Measurements from ENCODE around the gene SLC25A1.
"Not testable (repeated sequence)": the region's sequence is repeated elsewhere in the genome, so short reads cannot be mapped to it uniquely, and the experiment has no call there.

The SLC25A1 gene

DNA sequence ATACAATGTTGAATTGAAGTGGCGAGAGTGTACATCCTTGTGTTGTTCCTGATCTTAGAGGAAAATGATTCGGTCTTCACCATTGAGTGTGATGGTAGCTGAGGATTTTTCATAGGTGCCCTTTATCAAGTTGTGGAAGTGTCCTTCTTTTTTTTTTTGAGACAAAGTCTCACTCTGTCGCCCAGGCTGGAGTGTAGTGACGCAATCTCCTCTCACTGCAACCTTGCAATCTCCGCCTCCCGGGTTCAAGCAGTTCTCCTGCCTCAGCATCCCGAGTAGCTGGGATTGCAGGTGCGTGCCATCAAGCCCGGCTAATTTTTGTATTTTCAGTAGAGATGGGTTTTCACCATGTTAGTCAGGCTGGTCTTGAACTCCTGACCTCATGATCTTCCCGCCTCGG is 19.9 kb downstream of the SLC25A1 start:
- DNase-seq = not testable (repeated sequence)

DNA sequence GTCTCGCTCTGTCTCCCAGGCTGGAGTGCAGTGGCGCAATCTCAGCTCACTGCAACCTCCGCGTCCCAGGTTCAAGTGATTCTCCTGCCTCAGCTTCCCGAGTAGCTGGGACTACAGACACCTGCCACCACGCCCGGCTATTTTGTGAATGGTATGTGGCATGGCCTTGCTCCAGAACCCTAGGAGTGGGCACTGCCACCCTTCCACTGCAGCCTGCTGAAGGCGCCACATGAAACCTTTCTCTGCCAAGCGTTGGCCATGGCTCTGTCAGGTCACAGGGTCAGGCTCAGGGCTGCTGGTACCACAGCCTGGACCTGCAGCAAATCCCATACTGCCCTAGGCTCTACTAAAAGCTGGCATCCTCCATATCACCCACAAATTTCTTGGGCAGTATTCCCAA is 22.4 kb downstream of the SLC25A1 start:
- DNase-seq = not testable (repeated sequence)

DNA sequence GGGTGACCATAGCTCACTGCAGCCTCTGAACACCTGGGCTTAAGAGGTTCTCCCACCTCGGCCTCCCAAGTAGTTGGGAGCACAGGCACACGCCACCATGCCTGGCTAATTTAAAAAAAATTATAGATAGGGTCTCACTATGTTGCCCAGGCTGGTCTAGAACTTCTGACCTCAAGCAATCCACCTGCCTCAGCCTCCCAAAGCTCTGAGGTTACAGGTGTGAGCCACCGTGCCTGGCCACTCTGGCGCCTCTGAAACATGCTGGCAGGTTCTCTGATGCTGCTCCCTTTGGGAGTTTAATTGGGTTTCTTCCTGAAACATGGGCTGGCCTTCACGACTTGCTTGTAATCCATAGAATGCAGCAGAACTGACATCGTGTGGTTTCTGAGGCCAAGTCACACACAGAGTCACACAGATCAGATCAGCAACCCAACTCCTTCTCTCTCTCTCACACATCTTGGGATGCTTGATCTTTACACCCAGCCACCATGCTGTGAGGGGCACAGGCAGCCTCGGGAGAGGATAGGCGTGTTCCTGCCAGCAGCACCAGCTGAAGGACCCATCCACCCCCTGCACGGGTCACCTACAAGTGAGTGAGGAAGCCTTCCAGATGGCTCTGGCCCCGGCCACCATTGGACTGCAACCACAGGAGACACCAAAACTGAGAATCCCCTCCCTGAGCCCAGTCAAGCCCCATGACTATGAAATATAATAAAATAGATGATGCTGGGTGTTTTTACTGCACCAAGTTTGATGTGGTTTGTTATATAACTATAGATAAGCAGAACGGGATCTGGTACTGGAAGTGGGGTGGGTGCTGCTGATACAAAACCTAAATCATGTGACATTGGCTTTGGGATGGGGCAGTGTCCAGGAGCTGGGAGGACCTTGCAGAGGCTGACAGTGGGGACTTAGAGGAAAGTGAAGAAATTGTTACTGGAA is 25.3 kb downstream of the SLC25A1 start:
- DNase-seq = no peak

DNA sequence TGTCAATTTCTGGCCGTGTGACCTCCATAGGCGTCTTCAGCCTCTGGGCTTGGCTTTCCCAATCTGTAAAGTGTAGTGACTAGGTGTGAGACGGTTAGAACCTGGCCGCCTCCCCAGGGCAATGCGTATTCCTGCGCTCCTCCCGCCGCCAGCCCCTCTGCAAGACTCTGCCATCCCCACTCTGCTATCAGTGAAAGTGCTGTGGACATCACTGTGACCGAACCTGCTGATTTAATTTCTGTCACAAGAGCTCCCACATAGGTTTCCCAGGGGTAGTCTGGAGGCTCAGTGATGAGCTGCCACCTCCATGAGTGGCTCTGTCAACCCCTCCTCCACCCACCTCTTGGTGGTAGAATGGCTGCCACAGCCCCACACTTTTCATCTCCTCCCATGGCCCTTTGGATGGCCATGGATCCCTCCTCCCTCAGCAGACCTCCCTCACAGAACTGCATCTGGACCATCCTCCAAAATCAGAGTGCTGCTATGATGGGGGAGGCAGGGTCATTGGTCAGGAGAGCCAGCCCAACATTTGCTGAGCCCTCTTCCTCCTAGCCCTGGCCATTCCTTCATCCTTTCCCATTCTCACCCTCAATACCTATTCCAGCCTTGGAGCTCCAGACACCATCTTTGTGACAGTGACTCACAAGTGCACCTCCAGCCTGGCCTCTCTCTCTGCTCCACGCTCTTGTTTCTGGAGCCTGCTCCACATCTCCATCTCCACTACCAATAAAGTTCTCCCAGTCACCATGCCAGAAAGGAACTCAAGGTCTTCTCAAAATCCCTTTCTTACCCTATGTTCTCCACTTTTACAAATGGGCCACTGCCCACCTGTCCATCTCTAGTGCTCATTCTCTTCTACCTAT is 27.0 kb downstream of the SLC25A1 start:
- DNase-seq = no peak

DNA sequence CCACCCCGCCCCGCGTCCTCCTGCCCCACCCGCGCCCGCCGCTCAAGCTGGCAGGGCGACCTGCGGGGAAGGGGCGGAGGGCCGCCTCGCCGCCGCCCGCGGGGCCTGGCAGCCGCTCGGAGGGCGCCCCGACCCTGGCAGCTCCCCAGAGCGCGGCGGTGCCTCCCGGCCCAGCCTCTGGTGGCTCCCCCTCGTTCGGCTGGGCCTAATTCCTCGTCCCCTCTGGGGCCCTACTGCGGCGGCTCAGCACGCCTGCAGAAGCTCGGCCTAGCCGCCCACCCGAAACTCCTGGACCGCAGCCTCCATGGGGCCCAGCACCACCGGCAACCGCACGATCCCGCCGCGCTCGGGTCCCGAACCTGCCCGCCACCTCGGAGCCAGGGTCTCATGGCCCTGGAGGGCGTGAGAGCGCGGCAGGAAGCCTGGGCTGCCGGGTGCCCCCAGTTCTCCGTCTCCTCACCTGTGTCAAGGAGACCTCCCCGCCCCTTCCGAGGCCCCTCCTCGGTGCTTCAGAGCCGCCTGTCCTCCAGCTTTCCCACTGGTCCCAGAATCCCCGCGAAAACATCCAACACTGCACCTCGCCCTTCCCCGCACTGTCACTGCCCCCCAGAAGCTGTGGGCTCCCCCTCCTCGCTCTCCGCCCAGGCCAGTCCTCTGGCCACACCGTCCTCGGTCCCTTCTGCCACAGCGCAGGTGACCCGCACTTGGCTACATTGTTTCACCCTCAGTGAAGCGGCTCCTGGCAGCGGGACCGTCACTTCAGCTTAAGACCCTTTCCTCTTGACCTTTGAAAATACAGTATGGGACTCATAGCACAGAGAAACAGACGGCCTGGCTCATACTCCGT is 27.8 kb downstream of the SLC25A1 start:
- DNase-seq = no peak

DNA sequence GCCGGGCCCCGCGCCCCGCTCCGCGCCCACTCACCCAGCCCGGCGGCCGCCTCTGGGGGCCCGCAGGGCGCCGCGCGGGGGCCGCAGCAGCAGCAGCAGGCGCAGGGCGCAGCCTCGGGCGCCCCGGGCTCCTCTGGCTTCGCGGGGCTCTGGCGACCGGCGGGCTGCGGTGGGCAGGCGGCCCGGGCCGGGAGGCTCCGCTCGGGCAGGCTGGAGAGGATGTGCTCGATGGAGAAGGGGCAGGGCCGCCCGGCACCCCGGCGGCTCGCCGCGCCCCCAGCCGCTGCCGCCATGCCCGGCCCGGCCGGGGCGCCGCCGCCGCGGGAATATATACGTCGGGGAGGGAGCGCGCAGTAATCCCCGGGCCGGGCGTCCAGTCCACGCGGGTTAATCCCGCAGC is 28.5 kb downstream of the SLC25A1 start, which contains the start of gene GSC2:
Gene GSC2, minus strand, starts transcription at position 302 of the 400 bp plus-strand sequence. Its CDS starts 9 bp downstream, at position 293.
- no peak for DNase-seq

DNA sequence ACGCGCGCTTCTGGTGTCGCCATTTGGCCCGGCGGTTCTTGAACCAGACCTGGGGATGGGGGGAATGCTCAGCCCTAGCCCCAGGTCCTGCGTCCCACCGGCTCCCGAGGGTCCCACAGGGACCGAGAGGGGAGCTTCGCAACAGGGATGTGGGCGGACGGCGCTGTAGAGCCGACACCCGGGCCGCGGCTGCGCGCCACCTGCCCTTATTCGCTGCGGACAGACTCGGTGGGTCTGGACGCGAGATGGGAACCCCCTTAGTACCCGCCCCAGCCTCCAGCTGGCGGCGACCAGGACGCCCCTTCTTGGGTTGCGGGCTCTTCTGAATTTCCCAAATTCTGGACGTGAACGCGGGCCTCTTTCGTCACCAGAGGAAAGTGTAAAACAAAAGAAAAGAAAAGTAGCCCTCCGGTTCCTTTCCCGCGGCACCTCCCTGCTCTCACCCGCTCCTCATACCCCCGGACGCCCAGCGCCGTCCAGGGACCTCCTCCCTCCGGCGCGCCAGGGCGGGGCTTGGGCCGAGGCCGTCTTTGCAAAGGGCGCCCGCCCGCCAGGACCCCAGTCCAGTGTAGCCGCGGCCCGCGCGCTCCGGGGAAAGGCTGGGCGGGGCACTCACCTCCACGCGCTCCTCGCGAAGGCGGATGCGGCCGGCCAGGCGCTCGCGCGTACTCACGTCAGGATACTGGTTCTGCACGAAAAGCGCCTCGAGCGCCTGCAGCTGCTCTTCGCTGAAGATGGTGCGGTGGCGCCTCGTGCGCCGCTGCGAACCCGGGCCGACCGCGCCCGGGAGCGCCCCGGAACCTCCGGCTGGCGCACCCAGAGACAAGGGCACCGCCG is 29.3 kb downstream of the SLC25A1 start:
- peak; percentile 30 for DNase-seq

DNA sequence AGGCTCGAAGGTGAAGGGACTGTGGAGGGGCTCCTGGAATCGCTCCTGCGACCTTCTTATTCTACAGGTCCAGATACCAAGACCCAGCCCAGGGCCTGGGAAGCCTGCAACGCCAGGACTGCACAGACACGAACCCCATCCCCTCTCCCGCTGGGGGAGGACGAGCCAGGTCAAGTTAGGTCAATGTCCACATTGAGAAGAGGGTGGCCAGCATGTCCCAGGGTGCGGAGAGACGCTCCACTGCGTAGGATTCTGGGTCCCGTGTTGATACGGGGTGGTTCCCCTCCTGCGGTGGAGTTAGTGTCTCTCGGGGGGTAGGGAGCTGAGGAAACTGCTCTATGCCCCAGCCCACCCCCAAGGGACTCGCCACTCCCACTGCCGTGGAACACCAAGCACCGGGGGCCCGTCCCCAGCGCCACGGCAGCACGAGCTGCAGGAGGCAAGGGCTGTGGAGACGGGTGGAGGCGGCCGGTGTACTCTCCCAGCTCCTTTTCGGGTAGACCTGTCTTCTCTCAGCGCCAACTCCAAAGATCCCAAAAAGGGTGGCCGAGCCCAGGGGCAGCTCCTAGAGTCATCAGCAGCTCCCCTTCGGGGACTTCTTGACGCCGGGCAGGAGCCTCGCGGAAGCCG is 30.0 kb downstream of the SLC25A1 start:
- no peak for DNase-seq

DNA sequence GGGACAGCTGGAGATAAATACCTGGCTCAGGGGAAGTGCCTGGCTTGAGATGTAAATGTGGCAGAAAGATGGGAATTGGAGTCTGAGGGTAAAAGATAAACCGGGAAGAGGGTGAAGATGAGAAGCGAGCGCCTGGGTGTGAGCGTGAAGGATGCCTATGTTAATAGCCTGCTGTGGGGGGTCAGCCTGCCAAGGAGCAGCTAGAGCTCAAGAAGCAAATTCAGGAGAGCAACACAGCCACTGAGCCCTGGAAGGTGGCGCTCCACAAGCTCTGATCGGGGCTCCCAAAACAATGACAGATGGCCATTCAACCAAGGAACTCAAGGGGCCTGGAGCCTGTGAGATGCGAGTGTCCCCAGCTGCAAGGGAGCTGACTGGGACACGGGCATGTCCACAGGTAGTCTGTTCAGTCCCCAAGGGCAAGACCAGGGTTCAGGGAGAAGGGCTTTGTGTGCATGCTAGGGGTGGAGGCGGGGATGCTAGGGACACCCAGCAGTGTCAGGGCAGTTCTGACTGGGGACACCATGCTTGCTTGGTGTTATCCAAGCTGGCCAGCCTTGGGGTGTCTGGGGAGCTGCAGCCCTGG is 31.2 kb downstream of the SLC25A1 start:
- no peak for DNase-seq

DNA sequence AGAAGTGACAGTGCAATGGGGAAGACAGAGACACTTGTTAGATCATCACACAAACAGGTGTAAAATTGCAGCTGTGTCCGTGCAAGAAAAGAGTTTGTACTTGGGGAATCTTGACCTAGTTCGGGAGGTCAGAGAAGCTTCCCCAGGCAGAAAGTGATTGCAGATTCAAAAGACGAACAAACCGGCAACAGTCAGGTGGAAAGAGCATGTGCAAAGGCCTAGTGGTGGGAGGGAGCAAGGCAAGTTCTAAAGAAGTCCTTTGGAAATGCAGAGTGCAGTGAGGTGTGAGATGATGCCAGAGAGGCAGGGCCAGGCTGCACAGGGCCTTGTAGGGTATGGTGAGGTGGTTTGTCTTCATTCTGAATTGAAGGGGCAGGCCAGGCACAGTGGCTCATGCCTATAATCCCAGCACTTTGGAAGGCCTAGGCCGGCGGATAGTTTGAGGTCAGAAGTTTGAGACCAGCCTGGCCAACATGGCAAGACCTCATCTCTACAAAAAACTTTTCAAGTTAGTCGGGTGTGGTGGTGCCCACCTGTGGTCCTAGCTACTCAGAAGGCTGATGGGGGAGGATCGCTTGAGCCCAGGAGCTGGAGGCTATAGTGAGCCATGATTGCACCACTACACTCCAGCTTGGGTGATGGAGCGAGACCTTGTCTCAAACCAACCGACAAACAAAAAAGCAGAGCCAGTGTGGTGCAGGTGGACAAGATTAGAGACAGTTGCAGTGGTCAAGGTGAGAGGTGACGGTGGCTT is 32.1 kb downstream of the SLC25A1 start:
- DNase-seq = no peak

DNA sequence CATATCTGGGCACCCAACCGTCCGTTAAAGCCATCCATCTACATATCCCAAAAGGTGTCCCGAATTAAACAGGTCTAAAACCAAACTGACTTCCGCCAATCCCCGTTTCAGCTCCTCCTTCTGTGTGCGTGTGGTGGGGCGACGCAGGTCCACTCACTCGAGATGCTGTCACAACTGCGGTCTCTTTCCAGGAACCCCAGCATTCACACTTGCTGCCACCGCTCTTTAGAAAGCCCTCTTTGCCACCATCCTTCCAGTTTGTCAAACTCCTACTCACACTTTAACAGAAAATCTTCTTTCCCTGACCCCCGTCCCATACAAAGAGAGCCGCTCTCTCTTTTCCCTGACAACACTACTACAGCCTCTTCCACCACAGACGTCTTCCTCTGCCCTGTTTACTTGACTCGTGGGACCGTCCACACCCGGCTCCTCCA is 34.6 kb downstream of the SLC25A1 start:
- DNase-seq = peak; percentile 22

DNA sequence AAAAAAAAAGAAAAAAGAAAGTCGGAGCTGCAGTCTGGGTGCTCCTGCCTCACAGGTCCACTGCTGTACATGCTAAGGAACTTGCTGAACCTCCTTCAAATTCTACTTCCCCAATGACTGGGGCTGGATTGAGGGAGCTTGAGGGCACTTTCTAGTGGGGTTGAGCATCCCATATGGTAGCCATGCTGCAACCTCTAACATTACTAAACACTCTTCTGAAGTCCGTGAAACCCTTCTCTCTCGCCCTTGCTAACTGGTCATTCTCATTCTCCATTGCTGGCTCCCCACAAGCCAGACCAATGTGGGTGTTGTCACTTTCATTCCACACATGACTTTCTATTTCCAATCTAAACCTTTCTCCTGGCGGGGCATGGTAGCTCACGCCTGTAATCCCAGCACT is 35.3 kb downstream of the SLC25A1 start:
- DNase-seq = no peak

DNA sequence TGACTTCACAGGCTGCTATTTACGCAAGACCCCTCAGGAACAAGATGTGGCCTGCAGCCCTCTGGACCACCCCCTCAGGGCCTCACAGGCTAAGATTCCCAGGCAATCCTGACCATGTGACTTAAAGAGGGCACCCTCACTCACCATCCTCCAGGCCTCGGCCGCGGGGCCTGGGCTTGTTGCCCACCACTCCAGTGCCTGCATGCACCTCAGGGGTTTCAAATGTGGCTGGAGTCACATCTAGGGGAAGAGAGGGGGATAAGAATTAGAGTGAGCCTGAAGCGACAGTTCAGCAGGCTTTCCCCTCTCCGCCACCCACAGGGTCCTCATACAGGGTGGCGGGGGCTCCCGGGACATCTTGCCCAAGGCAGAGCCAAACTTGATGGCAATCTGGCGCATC is 36.1 kb downstream of the SLC25A1 start:
- no peak for DNase-seq

DNA sequence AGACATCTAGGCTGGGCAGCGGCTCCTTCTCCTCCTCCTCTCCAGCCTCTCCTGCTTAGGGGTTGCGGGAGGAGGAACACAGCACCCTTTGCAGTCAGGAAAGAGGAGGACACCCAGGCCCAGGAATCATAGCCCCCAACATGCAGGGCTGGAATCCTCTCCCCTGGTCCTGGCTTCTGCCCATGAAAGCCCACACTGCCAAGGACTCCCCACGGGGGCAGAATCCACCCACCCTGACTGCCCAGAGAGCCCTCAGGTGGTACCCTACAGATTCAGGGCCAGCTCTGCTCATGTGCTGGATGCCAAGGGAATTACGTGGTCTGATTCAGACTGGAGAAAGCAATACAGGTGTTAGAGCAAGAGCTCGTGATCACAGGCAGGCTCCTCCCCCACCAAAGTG is 38.6 kb downstream of the SLC25A1 start:
- no peak for DNase-seq

DNA sequence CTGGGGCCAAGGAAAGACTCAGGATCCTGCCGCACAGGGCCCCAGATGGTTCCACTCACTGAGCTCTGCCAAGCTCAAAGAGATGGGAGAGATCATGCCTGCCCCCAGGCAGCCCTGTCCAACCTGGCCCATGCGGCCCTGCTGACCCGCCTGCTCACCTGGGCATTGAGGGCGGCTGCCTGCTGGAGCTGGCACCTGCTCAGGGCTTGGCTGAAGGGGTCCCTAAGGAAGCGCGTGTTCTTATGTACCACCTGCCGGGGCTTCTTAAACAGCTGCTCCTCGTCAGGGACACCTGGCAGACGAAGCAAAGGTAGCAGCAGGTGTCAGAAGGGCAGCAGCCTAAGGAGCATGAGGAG is 39.6 kb downstream of the SLC25A1 start:
- DNase-seq = no peak

DNA sequence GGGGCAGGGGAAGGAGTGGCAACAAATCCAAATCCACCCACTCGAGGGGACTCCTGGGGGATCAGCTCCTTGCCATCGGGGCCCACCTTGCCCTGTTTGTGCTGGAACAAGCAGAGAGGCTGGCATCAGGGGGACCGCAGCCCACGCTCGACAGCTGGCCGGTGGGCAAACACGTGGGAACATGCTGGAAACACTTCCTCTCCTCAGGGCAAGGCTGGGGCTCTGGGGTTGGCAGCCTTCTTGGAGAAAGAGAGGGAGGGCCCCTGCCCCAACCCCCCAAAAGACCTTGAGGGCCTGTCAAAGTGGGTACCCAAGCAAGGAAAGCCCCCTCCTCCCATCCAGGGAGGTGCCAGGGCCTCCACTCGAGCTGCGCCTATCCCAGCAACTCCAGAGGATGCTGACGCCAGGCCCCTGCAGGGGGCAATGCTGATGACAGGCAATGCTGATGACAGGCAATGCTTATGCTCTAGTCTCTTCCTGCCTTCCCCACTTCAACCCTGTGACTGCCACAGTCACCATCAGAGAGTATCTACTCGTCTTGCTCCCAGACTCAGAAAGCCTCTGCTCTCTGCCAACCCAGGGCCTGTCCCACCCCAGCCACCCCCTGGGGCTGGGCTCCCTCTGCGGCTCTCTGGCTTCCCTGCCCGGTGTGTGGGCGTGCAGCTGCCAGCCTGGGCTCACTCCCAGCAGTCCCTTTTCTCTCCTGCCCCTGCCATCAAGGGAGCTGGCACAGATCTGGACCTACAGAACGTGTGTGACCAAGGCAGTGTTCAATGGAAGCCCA is 40.1 kb downstream of the SLC25A1 start:
- no peak for DNase-seq

DNA sequence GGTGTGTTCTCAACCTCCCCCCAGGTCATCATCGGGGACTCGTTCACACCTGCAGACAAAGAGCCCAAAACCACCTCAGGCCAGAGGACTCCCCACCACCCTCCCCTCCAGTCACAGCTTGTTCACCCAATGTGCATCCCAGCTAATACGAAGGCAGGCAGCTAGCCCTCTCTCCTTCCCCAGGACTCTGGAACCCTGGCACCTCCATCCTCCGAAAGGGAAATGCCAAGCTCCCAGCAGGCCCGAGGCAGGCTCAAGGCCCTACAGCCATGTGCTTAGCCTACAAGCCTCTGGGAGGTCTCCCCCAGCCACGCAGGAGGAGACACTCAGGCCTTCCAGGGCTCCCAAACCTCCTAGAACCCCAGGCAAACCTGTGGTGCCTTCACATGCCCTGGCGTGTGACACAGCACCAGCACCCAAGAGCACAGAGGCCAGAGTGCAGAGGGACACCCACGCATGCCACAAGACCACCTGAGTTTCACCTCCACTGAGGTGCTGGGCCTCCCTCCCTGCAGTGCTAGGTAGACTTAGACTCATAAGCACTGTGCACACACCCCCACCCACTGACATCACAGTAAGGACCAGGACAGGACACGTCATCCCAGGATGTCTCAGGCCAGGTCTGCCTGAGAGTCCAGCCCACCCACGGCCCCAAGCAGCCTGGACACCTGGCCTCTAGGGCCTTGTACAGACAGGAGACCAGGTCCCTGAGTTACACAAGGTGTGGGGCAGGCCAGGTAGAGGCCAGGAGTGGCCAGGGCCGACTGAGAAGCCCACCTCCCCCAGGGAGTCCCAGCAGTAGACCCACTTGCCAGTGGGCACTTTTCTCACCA is 40.9 kb downstream of the SLC25A1 start:
- no peak for DNase-seq

DNA sequence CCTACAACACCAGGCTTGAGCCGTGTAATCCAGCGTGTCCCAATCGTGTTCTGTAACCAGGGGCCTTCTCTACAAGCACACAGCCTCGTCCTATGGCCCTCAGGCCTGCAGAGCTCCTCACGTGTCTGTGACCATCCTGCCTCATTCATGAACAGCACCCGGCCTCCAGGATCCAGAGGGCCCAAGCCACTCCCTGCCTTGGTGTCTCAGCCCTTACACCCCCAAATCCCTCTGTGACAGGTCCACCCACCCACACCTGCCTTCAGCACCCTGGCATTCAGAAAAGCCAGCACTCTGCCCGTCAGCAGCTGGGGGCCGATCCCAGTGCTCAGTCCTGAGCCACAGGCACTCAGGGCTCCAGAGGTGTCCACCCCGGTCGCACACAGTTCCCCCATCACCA is 41.6 kb downstream of the SLC25A1 start:
- DNase-seq = no peak
